Measurements from ENCODE around the gene KCNJ18.

GRCh38 chr17:21676281-21677111 lies 15.8 kb upstream of the KCNJ18 start:
- TF ChIP-seq, protein P1, sequence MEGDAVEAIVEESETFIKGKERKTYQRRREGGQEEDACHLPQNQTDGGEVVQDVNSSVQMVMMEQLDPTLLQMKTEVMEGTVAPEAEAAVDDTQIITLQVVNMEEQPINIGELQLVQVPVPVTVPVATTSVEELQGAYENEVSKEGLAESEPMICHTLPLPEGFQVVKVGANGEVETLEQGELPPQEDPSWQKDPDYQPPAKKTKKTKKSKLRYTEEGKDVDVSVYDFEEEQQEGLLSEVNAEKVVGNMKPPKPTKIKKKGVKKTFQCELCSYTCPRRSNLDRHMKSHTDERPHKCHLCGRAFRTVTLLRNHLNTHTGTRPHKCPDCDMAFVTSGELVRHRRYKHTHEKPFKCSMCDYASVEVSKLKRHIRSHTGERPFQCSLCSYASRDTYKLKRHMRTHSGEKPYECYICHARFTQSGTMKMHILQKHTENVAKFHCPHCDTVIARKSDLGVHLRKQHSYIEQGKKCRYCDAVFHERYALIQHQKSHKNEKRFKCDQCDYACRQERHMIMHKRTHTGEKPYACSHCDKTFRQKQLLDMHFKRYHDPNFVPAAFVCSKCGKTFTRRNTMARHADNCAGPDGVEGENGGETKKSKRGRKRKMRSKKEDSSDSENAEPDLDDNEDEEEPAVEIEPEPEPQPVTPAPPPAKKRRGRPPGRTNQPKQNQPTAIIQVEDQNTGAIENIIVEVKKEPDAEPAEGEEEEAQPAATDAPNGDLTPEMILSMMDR (IDR thresholded peaks at IDR 0.05; ENCODE audit: low read length): no peak
- no peak for TF ChIP-seq EZH2 (IDR thresholded peaks at IDR 0.05; ENCODE audit: borderline replicate concordance, low read length)

All from OCI-LY1 (cell line).